Heart left ventricle (tissue), 16 donors: ENCODE measurements around the gene ABCA10. TPM values are rescaled to one million over a fixed set of nuclear protein-coding genes. Genes with fewer than 3 reads are reported as not detected.

Experiments
- ATAC-seq, 4 donors: fragments of 200-7000 bp; cut with Tn5 transposase; one replicate each; pipeline ENCODE4 v1.9.1; 2020 to 2022; ENCODE audit warnings: moderate library complexity in 4 of 4, mild to moderate bottlenecking in 3 of 4, moderate number of reproducible peaks in 1 of 4
- DNase-seq, 5 donors: peaks; one replicate each; pipeline ENCODE4 v3.0.0-alpha.2; 2020
- H3K27ac ChIP-seq, 12 donors: fragments of 200-600 bp; sonication (generic) in 4 of 12; one replicate each; pipeline versions ENCODE4 v1.5.0 to v1.8.0; 2016 to 2022; ENCODE audit warnings: mild to moderate bottlenecking in 2 of 12
- H3K27me3 ChIP-seq, 9 donors: fragments of 200-600 bp; sonication (generic) in 2 of 9; one replicate each; pipeline versions ENCODE4 v1.5.1 to v1.8.0; 2016 to 2022; ENCODE audit warnings: mild to moderate bottlenecking in 3 of 9
- H3K36me3 ChIP-seq, 9 donors: fragments of 200-600 bp; sonication (generic) in 2 of 9; one replicate each; pipeline versions ENCODE4 v1.5.0 to v1.8.0; 2018 to 2022; ENCODE audit warnings: mild to moderate bottlenecking in 2 of 9
- H3K4me1 ChIP-seq, 12 donors: fragments of 200-600 bp; sonication (generic) in 4 of 12; one replicate each; pipeline versions ENCODE4 v1.5.0 to v1.8.0; 2016 to 2022; ENCODE audit warnings: mild to moderate bottlenecking in 3 of 12
- H3K4me3 ChIP-seq, 12 donors: fragments of 200-600 bp; sonication (generic) in 4 of 12; one replicate each; pipeline versions ENCODE4 v1.5.0 to v1.8.0; 2017 to 2022; ENCODE audit warnings: mild to moderate bottlenecking in 9 of 12, moderate library complexity in 4 of 12
- H3K9me3 ChIP-seq, 12 donors: fragments of 200-600 bp; sonication (generic) in 4 of 12; one replicate each; pipeline versions ENCODE4 v1.5.0 to v1.8.0; 2016 to 2022; ENCODE audit warnings: mild to moderate bottlenecking in 1 of 12
- CTCF ChIP-seq, 12 donors: fragments of 200-600 bp; sonication (generic) in 4 of 12; IDR thresholded peaks; one replicate each; pipeline versions ENCODE4 v1.5.0 to v1.8.0; 2018 to 2022; ENCODE audit warnings: antibody characterized with exemption in 12 of 12, mild to moderate bottlenecking in 5 of 12
- POLR2A ChIP-seq, 2 donors: fragments of 450-650 bp; IDR thresholded peaks; one replicate each; pipeline ENCODE4 v1.6.1; 2017; ENCODE audit warnings: antibody characterized with exemption in 2 of 2, mild to moderate bottlenecking in 2 of 2, moderate library complexity in 2 of 2
- WGBS, 4 donors: extraction: QIAGEN DNeasy Blood & Tissue Kit in 2 of 4; methylation state at CpG; one replicate each; pipeline versions ENCODE4 v1.1.5 to v1.1.7; 2013 to 2018; 5-methylcytosine and 5-hydroxymethylcytosine counted together
- intact Hi-C, 10 donors: fragments of 100-400 bp; cut with DNase I; formaldehyde crosslinking; loops; one replicate each; pipeline versions ENCODE4 v1.11.1 to v1.14.2; 2022
- polyA plus RNA-seq, 2 donors: library from polyadenylated mRNA; stranded (reverse); fragments of 200-250 nt; gene quantifications; one replicate each; pipeline ENCODE4 v1.2.3, GENCODE V29; 2013
- total RNA-seq, 9 donors: library from RNA; depleted of rRNA in 2 of 9; stranded (reverse); fragments of >200 nt in 2 of 9; fragmentation: NEBNext Ultra II Directional in 3 of 9; extraction: Animal tissue kit (Norgen Biotek cat#: 25700) in 3 of 9; gene quantifications; one replicate each; pipeline versions ENCODE4 v1.1.0 to v1.2.4, GENCODE V29; 2016 to 2023
- donor health status: ischemic (EF 13 %, LVEDD 7.1; RV severe dilation, severe dysfunction).
- donor health status: healthy with polysubstance abuse.
- donor health status: DM: no; HTN: yes; CAD: no.
- donor health status: DM: no; HTN: no; CAD: no.
- donor health status: ischemic (EF 25% LVEDD 6.9; RV normal size, moderate dysfunction).
- donor health status: ischemic (EF 25% LVEDD 5.7; RV mildly dilated, moderate dysfunction).
- donor health status: healthy.
- donor health status: DM: yes; HTN: yes; CAD: no.
- donor health status: ischemic (EF 35%, LVEDD 5.7; RV mildly dilated, moderate dysfunction).
- donor health status: nonischemic (EF 11% LVEDD 7.7; RV severe dilation, severe dysfunction).
- donor health status: DM: yes; HTN: yes; CAD: no.
- donor health status: PGD.
- donor health status: ischemic (EF 29% LVEDD 5.4; RV normal size, mild dysfunction).
- donor health status: nonischemic (EF 23%, LVEDD 6.1; RV moderate dilation, normal function).

ABCA10 gene
- total and polyA plus RNA-seq, 11 donors, result 0.58 to 13.8 (median 2.0) TPM

- H3K36me3 ChIP-seq, result peaks cover 0 to 60% (median 0%) of the 10 kb centered on the region in 9 donors
- 68 to 74% (median 72%) methylated on average over 1 of the region's 1 CpG for WGBS, 4 donors
- H3K9me3 ChIP-seq, result no peaks in the 10 kb centered on the region
- no peaks in the 10 kb centered on the region for H3K27me3 ChIP-seq
- H3K4me1 ChIP-seq, result peaks cover 0 to 3% (median 0%) of the 10 kb centered on the region in 12 donors
- DNase-seq (no peak), ATAC-seq (no peak)
- H3K4me3 ChIP-seq, result no peak overlapping the region
- no peak overlapping the region for H3K27ac ChIP-seq
- TF ChIP-seq CTCF (IDR thresholded peaks at IDR 0.05) (no peak), POLR2A (IDR thresholded peaks at IDR 0.05) (no peak)
- intact Hi-C loops, result no loop called here
Measured at GRCh38 chr17:69220098-69220497, 8.5 kb downstream of the ABCA10 start.

- DNase-seq (no peak), ATAC-seq (no peak)
- H3K9me3 ChIP-seq, result no peaks in the 10 kb centered on the region
- H3K4me3 ChIP-seq, result no peak overlapping the region
- H3K27me3 ChIP-seq, result no peaks in the 10 kb centered on the region
- H3K36me3 ChIP-seq, result peaks cover 0 to 69% (median 0%) of the 10 kb centered on the region in 9 donors
- 83 to 92% (median 87%) methylated on average over 3 of the region's 3 CpGs for WGBS, 4 donors
- intact Hi-C loops, result no loop called here
- TF ChIP-seq CTCF (IDR thresholded peaks at IDR 0.05) (no peak), POLR2A (IDR thresholded peaks at IDR 0.05) (no peak)
- peaks cover 0 to 3% (median 0%) of the 10 kb centered on the region in 12 donors for H3K4me1 ChIP-seq
- no peak overlapping the region for H3K27ac ChIP-seq
Measured at GRCh38 chr17:69218986-69219385, 9.6 kb downstream of the ABCA10 start.

- Histone ChIP-seq H3K9me3 (peaks cover 0 to 8% (median 0%) of the 10 kb centered on the region in 12 donors), H3K27ac (no peak overlapping the region), H3K4me1 (no peaks in the 10 kb centered on the region), H3K4me3 (no peak overlapping the region), H3K36me3 (peaks cover 0 to 35% (median 0%) of the 10 kb centered on the region in 9 donors), H3K27me3 (no peaks in the 10 kb centered on the region)
- ATAC-seq (no peak), DNase-seq (no peak)
- intact Hi-C loops, result no loop called here
- 86 to 93% (median 91%) methylated on average over 8 to 9 of the region's 9 CpGs for WGBS, 4 donors
- no peak for TF ChIP-seq CTCF (IDR thresholded peaks at IDR 0.05)
- no peak for TF ChIP-seq POLR2A (IDR thresholded peaks at IDR 0.05)
Measured at GRCh38 chr17:69213059-69213813, 15.4 kb downstream of the ABCA10 start.

- Histone ChIP-seq H3K4me3 (no peak overlapping the region), H3K27ac (no peak overlapping the region), H3K27me3 (no peaks in the 10 kb centered on the region), H3K9me3 (peaks cover 0 to 8% (median 0%) of the 10 kb centered on the region in 12 donors), H3K36me3 (peaks cover 0 to 8% (median 0%) of the 10 kb centered on the region in 9 donors), H3K4me1 (peaks cover 0 to 5% (median 0%) of the 10 kb centered on the region in 12 donors)
- intact Hi-C loops, result no loop called here
- ATAC-seq (no peak), DNase-seq (no peak)
- 72 to 91% (median 83%) methylated on average over 2 of the region's 2 CpGs for WGBS, 4 donors
- no peak for TF ChIP-seq CTCF (IDR thresholded peaks at IDR 0.05)
- no peak for TF ChIP-seq POLR2A (IDR thresholded peaks at IDR 0.05)
Measured at GRCh38 chr17:69208640-69209039, 20.0 kb downstream of the ABCA10 start.
